GM19328 (cell line): ENCODE measurements around the gene GP2.
"Not testable (repeated sequence)": the region's sequence is repeated elsewhere in the genome, so short reads cannot be mapped to it uniquely, and the experiment has no call there.

Experiments
- ATAC-seq: cut with Tn5 transposase; IDR thresholded peaks from one replicate; pipeline ENCODE4 v1.9.1; 2021; ENCODE audit warnings: mild to moderate bottlenecking, moderate library complexity; ENCODE audit not compliant: unreplicated experiment

Gene GP2

GRCh38 chr16:20326321-20326720 lies 992 bp downstream of the GP2 start:
- ATAC-seq, result no peak

DNA sequence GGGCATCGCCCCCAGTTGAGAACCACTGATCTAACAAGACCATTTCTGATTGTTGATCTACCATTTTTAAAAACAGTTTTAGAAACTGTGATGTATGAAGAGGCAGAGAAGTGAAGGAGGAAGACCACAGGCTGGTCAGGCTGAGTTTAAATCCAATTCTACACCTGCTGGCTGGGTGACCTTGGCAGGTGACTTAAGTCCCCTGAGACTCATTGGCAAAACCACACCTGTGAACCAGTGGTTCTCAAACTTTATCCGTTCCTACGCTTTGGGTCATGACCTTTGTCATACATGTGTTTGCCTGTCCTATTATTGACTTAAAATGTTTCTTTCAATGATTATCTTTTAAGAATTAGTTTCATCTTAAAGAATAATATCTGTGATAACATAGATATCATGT lies 2.3 kb downstream of the GP2 start:
- no peak for ATAC-seq

- no peak for ATAC-seq
These were observed 3.7 kb downstream of the GP2 start for GRCh38 chr16:20323591-20324117.

GRCh38 chr16:20322696-20323095 lies 4.6 kb downstream of the GP2 start:
- ATAC-seq, result no peak

- ATAC-seq, result no peak
These were observed 5.6 kb downstream of the GP2 start for GRCh38 chr16:20321671-20322070.

DNA sequence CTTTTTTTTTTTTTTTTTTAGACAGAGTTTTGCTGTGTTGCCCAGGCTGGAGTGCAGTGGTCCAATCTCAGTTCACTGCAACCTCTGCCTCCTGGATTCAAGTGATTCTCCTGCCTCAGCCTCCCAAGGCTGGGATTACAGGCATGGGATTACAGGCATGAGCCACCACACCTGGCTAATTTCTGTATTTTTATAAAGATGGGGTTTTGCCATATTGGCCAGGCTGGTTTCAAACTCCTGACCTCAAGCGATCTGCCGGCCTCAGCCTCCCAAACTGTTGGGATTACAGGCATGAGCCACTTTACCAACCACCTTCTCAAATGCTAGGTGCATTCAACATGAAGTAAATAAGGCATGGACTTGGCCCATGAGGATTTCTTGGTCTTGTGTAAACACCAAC lies 6.3 kb downstream of the GP2 start:
- ATAC-seq, result not testable (repeated sequence)

DNA sequence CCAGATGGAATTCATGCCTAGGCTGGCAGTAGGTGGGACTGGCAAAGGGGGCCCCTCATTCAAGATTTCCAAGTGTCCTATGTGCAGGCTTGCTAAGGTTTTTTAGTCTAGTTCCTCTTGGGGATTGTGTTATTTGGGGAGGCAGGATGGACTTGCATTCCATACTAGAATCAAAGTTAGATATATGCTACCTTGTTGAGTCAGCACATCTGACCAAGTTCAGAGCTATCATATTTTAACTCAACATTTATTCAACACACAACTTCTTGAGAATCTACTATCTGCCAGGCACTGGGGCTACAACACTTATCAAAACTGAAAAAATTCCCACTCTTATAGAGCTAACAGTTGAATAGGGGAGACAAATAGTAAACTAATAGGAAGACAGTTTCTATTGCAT lies 6.7 kb downstream of the GP2 start:
- no peak for ATAC-seq

- no peak for ATAC-seq
These were observed 7.1 kb downstream of the GP2 start for GRCh38 chr16:20320178-20320577.

- no peak for ATAC-seq
These were observed 7.9 kb downstream of the GP2 start for GRCh38 chr16:20319406-20319805.

- ATAC-seq, result no peak
These were observed 8.9 kb downstream of the GP2 start for GRCh38 chr16:20318437-20318836.

DNA sequence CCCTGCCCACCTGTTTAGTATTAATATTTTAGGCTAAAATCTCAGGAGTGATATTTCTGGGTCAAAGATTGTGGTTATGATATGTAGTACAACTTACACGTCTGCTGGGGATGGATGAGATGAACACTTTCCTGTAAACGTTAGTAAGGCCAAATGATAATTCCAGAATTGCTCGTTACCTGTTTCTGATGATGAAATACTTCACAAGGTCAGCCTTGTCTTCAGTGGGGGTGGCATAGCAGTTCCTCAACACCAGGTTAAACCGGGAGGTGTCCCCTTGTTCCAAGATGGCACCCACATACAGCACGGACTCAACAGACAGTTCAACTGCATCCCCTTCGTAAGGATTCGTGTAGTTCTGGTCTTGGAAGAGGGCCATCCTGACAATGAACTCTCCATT lies 9.3 kb downstream of the GP2 start:
- no peak for ATAC-seq

DNA sequence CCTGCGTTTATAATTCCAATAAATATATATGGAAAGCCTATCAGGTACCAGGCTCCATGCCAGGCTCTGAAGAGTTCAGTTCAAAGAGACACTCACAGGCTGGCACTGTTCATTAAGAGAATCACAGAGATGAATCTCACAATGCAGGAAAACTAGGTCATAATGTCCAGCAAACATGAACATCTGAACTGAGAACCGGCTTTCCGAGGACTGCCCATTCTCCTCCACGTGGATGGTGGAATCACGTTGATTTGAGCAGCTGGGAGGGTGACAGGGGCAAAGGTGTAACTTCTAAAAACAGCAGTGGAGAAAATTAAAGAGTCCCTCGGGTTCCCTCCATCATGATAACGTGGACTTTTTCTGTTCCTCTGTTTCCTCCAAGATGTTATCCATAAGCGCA lies 10.2 kb downstream of the GP2 start:
- ATAC-seq, result no peak

DNA sequence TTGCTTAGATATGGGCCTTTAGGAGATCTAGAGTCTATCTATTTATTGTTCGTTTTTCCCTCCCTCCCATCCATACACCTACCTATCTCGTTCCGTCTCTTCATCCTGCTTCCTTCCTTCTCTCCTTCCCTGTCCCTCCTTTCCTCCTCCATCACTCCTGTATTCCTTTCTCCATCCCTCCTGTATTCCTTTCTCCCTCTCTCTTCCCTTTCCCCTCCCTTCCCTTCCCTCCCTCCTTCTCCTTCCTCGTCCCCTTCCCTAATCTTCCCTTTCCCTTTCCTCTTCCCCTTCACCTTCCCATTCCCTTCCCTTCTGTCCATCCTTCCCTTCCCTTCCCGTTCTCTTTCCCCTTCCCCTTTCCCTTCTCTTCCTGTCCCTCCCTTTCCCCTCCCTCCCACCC lies 10.6 kb downstream of the GP2 start:
- ATAC-seq, result no peak

DNA sequence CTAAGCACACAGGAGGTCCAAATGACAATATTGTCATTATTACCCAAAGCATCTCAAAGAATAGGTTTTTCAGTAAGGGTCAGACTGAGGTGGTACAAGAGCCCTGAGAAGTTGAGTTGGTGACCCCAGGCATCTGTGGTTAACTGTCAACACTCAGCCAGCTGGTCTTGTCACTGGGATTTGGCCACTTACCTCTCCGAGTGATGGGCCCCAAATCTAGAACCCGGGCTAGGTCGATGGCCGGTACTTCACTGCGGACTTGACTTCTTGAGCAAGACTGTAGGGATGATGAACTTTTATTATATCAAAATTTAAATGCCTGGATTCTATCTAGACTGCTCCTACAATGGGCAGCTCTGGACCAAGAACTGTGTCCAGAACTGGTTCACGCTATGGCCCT lies 11.5 kb downstream of the GP2 start:
- ATAC-seq, result no peak

- ATAC-seq, result no peak
These were observed 12.7 kb downstream of the GP2 start for GRCh38 chr16:20314575-20314974.

GRCh38 chr16:20313741-20314140 lies 13.6 kb downstream of the GP2 start:
- ATAC-seq, result no peak

DNA sequence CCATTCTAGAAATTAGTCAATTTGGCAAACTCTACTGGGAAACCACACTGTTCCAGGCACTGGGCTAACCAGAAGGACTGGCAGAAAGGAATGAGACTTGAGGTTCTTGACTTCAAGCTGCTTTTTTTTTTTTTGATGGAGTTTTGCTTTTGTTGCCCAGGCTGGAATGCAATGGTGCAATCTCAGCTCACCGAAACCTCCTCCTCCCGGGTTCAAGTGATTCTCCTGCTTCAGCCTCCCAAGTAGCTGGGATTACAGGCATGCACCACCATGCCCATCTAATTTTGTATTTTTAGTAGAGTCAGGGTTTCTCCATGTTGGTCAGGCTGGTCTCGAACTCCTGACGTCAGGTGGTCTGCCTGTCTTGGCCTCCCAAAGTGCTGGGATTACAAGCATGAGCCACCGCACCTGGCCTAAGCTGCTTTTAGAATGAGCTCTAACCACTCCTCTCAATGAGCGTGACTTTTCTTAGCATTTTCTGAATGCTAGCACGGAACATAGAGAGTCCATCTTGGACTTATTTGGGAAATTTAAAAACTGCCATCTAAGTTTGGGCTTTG lies 14.7 kb downstream of the GP2 start:
- ATAC-seq, result not testable (repeated sequence)

DNA sequence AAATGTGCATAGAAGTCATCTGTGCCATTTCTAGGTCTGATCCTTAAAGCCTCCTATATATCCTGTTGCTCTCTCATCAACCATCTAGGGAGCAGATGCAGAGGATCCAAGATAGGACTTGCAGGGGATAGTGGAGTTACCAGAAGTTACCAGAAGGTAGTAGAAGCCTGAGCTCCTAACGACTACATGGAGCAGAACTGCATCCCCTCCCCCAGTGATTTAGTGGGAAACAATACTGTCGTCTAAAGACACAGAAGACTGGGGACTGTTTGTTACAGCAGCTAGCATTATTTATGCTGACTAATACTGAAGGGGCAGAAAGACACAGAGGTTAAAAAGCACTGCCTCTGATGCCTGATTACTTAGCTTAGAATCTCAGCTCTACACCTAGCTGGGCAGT lies 15.8 kb downstream of the GP2 start:
- ATAC-seq, result no peak

DNA sequence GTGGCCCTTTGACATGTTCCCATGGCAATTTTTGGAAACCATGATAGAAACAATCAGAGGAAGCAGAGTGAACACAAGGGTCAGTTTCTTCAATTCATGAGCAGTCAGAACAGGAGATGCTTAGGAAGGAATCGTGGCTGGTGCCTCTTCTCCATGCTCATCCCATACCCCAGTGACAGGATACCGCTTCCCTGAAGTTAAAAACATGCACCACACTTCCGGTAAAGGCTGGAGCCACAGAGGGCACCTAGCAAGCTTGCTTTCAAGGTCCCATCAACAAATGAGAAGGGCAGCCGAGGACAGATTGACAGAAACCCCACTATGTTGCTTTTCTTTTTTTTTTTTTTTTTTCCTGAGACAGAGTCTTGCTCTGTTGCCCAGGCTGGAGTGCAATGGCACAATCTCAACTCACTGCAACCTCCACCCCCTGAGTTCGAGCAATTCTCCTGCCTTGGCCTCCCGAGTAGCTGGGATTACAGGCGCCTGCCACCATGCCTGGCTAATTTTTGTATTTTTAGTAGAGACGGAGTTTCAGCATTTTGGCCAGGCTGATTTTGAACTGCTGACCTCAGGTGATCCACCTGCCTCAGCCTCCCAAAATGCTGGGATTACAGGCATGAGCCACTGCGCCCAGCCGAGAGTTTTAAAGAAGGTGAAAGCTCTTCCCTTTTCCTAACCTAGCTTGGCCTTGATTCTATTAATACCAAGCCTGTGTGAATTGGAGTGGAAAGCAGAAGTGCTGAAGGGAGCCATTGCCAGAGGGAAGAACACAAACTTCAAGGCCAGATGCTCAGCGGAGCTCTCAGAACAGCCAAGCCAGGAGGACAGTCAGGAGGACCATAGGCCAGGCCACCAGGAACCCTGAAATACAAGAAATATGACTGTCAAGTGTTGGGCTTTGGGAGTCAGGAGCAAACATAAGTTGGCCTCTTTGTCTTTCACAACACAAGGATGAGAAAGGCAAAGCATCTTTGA lies 16.6 kb downstream of the GP2 start:
- no peak for ATAC-seq

- no peak for ATAC-seq
These were observed 17.5 kb downstream of the GP2 start for GRCh38 chr16:20309786-20310185.

GRCh38 chr16:20308801-20309590 lies 18.3 kb downstream of the GP2 start:
- no peak for ATAC-seq
